HEK293T (cell line): ENCODE results near the gene JCHAIN.

ENCODE experiments used
- ARNT ChIP-seq: fragments of 450-650 bp; IDR thresholded peaks from 2 replicates; pipeline ENCODE4 v1.6.1; 2017; ENCODE audit warnings: mild to moderate bottlenecking
- BHLHE40 ChIP-seq: fragments of 450-650 bp; IDR thresholded peaks from 2 replicates; pipeline ENCODE4 v1.6.1; 2016; ENCODE audit warnings: mild to moderate bottlenecking, moderate library complexity, borderline replicate concordance
- FOXK2 ChIP-seq: fragments of 450-650 bp; IDR thresholded peaks from 2 replicates; pipeline ENCODE4 v1.6.1; 2016; ENCODE audit warnings: mild to moderate bottlenecking
- L3MBTL2 ChIP-seq: fragments of 450-650 bp; conservative IDR thresholded peaks from 2 replicates; pipeline ENCODE4 v1.6.1; 2016; ENCODE audit warnings: mild to moderate bottlenecking
- NFRKB ChIP-seq: fragments of 450-650 bp; IDR thresholded peaks from 2 replicates; pipeline ENCODE4 v1.6.1; 2016; ENCODE audit warnings: mild to moderate bottlenecking, moderate library complexity
- SP1 ChIP-seq: fragments of 450-650 bp; IDR thresholded peaks from 2 replicates; pipeline ENCODE4 v1.6.1; 2017
- ZNF384 ChIP-seq: fragments of 450-650 bp; IDR thresholded peaks from 2 replicates; pipeline ENCODE4 v1.6.1; 2016
- TF ChIP-seq, protein P1 (sequence below): fragments of 450-650 bp; IDR thresholded peaks from 2 replicates; pipeline ENCODE4 v1.6.1; 2016

DNA sequence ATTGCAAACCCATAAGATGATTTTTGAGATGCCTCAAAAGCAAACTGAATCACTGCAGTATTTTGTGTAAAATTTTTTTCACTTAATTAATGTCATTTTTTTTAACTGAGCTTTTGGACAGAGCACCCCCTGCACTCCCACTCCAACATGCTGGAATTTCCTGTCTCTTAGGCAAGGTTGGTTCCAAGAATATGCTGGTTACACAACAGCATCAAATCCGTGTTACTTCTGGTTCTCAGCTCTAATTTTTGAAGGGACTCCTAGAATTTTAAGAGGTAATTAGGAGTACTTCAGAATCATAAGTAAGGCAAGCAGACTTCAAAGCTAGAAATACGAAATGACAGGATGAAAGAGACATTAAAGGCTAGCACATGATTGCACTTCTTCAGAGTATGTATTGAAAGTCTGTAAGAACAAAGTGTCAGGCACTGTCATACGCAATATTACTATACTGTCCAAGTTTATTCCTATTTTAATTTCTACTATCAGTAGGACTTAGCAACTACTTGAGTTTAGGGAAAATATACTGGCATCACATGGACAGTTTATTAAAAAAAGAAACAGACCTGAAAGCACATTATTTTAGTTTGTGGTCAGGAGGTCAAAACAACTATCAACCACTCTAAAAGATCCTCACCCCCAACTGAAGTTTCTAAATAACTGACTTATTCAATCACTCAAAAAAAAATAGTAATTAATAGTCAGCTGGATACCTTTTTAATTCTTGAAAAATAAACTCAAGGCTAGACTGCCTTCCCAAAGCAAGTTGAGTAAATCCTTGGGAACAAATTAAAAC, 1.6 kb upstream of the JCHAIN start:
- TF ChIP-seq FOXK2 (no peak), ARNT (no peak), NFRKB (no peak), BHLHE40 (no peak), ZNF384 (no peak), SP1 (no peak), L3MBTL2 (no peak)
- TF ChIP-seq, protein P1, sequence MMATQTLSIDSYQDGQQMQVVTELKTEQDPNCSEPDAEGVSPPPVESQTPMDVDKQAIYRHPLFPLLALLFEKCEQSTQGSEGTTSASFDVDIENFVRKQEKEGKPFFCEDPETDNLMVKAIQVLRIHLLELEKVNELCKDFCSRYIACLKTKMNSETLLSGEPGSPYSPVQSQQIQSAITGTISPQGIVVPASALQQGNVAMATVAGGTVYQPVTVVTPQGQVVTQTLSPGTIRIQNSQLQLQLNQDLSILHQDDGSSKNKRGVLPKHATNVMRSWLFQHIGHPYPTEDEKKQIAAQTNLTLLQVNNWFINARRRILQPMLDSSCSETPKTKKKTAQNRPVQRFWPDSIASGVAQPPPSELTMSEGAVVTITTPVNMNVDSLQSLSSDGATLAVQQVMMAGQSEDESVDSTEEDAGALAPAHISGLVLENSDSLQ = no peak
